SK-N-SH (cell line): ENCODE data around the gene MAGI2. TPM values are rescaled to one million over a fixed set of nuclear protein-coding genes. Genes with fewer than 3 reads are reported as not detected.

Experiments
- CTCF ChIA-PET: fragments of 300-600, 350-600 bp; formaldehyde crosslinking; extraction: SDS; loops from one replicate; lab custom pipeline; 2021; lab: Yijun Ruan, JAX
- POLR2A ChIA-PET: fragments of 350-600 bp; sonication (Branson Sonifier 250); formaldehyde crosslinking; extraction: SDS; loops from one replicate; lab custom pipeline; 2020; ENCODE audit warnings: antibody characterized with exemption, inconsistent platforms; lab: Yijun Ruan, JAX
- DNase-seq: peaks from one replicate; pipeline ENCODE4 v3.0.0; 2012
- H2AFZ ChIP-seq: fragments of 200-600 bp; sonication (generic); 2 replicates; pipeline ENCODE4 v1.8.1; 2016; ENCODE audit warnings: antibody characterized with exemption, mild to moderate bottlenecking, low read depth
- H3F3A ChIP-seq: fragments of 200-600 bp; sonication (generic); replicated peaks from 2 replicates; pipeline ENCODE3; 2016; ENCODE audit warnings: antibody characterized with exemption, mild to moderate bottlenecking; ENCODE audit not compliant: insufficient read depth
- H3K27ac ChIP-seq, 2 experiments: fragments of 200-500 bp in 1 of 2; fragments of 200-600 bp in 1 of 2; sonication (Bioruptor generic) in 1 of 2; sonication (generic), shearing (Covaris generic) in 1 of 2; 2 replicates each; pipeline versions ENCODE4 v1.5.1 to v1.6.1; 2014 to 2016; ENCODE audit warnings: low read depth in 2 of 2, inconsistent platforms in 1 of 2, low read length in 1 of 2, mild to moderate bottlenecking in 1 of 2, mixed read lengths in 1 of 2
- H3K27me3 ChIP-seq: fragments of 200-600 bp; sonication (generic), shearing (Covaris generic); 2 replicates; pipeline ENCODE4 v1.6.1; 2016; ENCODE audit warnings: mixed run types; ENCODE audit not compliant: insufficient read depth
- H3K36me3 ChIP-seq, 2 experiments: fragments of 200-500 bp in 1 of 2; fragments of 200-600 bp in 1 of 2; sonication (Bioruptor generic) in 1 of 2; sonication (generic) in 1 of 2; replicated peaks in 1 of 2; 2 replicates each; pipeline versions ENCODE3 to v1.5.1; 2014 to 2016; ENCODE audit warnings: low read length in 1 of 2, mild to moderate bottlenecking in 1 of 2; ENCODE audit not compliant: insufficient read depth in 2 of 2, control insufficient read depth in 1 of 2
- H3K4me1 ChIP-seq, 2 experiments: fragments of 200-500 bp in 1 of 2; fragments of 200-600 bp in 1 of 2; sonication (Bioruptor generic) in 1 of 2; sonication (generic), shearing (Covaris generic) in 1 of 2; 2 replicates each; pipeline versions ENCODE4 v1.5.1 to v1.6.1; 2014 to 2016; ENCODE audit warnings: low read depth in 1 of 2, low read length in 1 of 2, mixed run types in 1 of 2; ENCODE audit not compliant: insufficient read depth in 2 of 2, control insufficient read depth in 1 of 2
- H3K4me2 ChIP-seq: fragments of 200-600 bp; sonication (generic), shearing (Covaris generic); 2 replicates; pipeline ENCODE4 v1.6.1; 2017; ENCODE audit warnings: mixed run types
- H3K4me3 ChIP-seq, 2 experiments: fragments of 200-500 bp in 1 of 2; fragments of 200-600 bp in 1 of 2; sonication (Bioruptor generic) in 1 of 2; sonication (generic), shearing (Covaris generic) in 1 of 2; 2 replicates each; pipeline versions ENCODE4 v1.5.1 to v1.8.1; 2014 to 2016; ENCODE audit warnings: low read depth in 2 of 2, inconsistent platforms in 1 of 2, low read length in 1 of 2, mild to moderate bottlenecking in 1 of 2, mixed read lengths in 1 of 2, moderate library complexity in 1 of 2
- H3K79me2 ChIP-seq: fragments of 200-600 bp; sonication (generic); 2 replicates; pipeline ENCODE4 v1.8.1; 2017; ENCODE audit warnings: mild to moderate bottlenecking; ENCODE audit not compliant: insufficient read depth
- H3K9ac ChIP-seq: fragments of 200-600 bp; sonication (generic); 2 replicates; pipeline ENCODE4 v1.6.1; 2017; ENCODE audit warnings: mixed run types
- H3K9me2 ChIP-seq: fragments of 200-600 bp; sonication (generic); 2 replicates; pipeline ENCODE4 v1.6.1; 2017; ENCODE audit warnings: mixed run types
- H3K9me3 ChIP-seq: fragments of 200-600 bp; sonication (generic); 2 replicates; pipeline ENCODE4 v1.6.1; 2017; ENCODE audit warnings: mixed run types, mild to moderate bottlenecking, moderate library complexity
- H4K20me1 ChIP-seq: fragments of 200-600 bp; sonication (generic); 2 replicates; pipeline ENCODE4 v1.6.1; 2017; ENCODE audit warnings: mild to moderate bottlenecking, mixed run types; ENCODE audit not compliant: insufficient read depth
- CTCF ChIP-seq: fragments of 200-600 bp; sonication (generic); IDR thresholded peaks from 2 replicates; pipeline ENCODE4 v1.6.1; 2017; ENCODE audit warnings: antibody characterized with exemption, mild to moderate bottlenecking, moderate library complexity
- ELF1 ChIP-seq: IDR thresholded peaks from 2 replicates; pipeline ENCODE4 v1.4.0; 2012
- EZH2phosphoT487 ChIP-seq: fragments of 200-600 bp; sonication (generic); IDR thresholded peaks from 2 replicates; pipeline ENCODE4 v1.6.1; 2017; ENCODE audit warnings: low read depth, mixed run types, mild to moderate bottlenecking, antibody characterized with exemption, moderate library complexity, borderline replicate concordance
- FOXJ3 ChIP-seq: sonication (generic); formaldehyde crosslinking; IDR thresholded peaks from 2 replicates; pipeline ENCODE4 v1.5.1; 2020; ENCODE audit warnings: mild to moderate bottlenecking, missing genetic modification reagents
- GABPA ChIP-seq: IDR thresholded peaks from 2 replicates; pipeline ENCODE4 v1.4.0; 2012; ENCODE audit warnings: low read depth, mild to moderate bottlenecking
- GATA2 ChIP-seq: sonication (generic); formaldehyde crosslinking; IDR thresholded peaks from 2 replicates; pipeline ENCODE4 v1.5.0; 2020; ENCODE audit warnings: mild to moderate bottlenecking, missing genetic modification reagents
- MAX ChIP-seq: IDR thresholded peaks from 2 replicates; pipeline ENCODE4 v1.4.0; 2012; ENCODE audit warnings: low read depth
- MEF2A ChIP-seq: IDR thresholded peaks from 2 replicates; pipeline ENCODE4 v1.4.0; 2012; ENCODE audit warnings: low read depth, borderline replicate concordance
- NFIC ChIP-seq: IDR thresholded peaks from 2 replicates; pipeline ENCODE4 v1.4.0; 2012; ENCODE audit warnings: borderline replicate concordance
- PBX3 ChIP-seq: IDR thresholded peaks from 2 replicates; pipeline ENCODE4; 2012
- POLR2AphosphoS5 ChIP-seq: IDR thresholded peaks from 2 replicates; pipeline ENCODE4 v1.6.1; 2012; ENCODE audit warnings: low read depth, low read length
- REST ChIP-seq: IDR thresholded peaks from 2 replicates; pipeline ENCODE4 v1.6.1; 2012; ENCODE audit warnings: mild to moderate bottlenecking, low read depth, low read length, moderate library complexity
- RFX5 ChIP-seq: IDR thresholded peaks from 2 replicates; pipeline ENCODE4 v1.6.1; 2012; ENCODE audit warnings: mild to moderate bottlenecking, improper control_type of control experiment, low read length
- RXRA ChIP-seq: IDR thresholded peaks from 2 replicates; pipeline ENCODE4 v1.4.0; 2012; ENCODE audit warnings: low read depth, mild to moderate bottlenecking, borderline replicate concordance
- USF2 ChIP-seq: fragments of 150-350 bp; IDR thresholded peaks from 2 replicates; pipeline ENCODE4 v1.6.1; 2017; ENCODE audit warnings: antibody characterized with exemption, low read length, low read depth, borderline replicate concordance
- YY1 ChIP-seq: IDR thresholded peaks from 2 replicates; pipeline ENCODE4 v1.4.0; 2012; ENCODE audit warnings: low read depth, mild to moderate bottlenecking
- WGBS: methylation state at CpG from one replicate; pipeline ENCODE4 v1.1.6; 2017; ENCODE audit warnings: low lambda C conversion rate; 5-methylcytosine and 5-hydroxymethylcytosine counted together
- polyA plus RNA-seq, 3 experiments: library from polyadenylated mRNA; depleted of rRNA; stranded (reverse); fragments of >200 nt; gene quantifications; 2 replicates each; pipeline ENCODE4 v1.2.3, GENCODE V29; 2012

MAGI2 gene
- polyA plus RNA-seq, 1 of the 3 experiments (the other 2 are of a cell fraction): 1.1 TPM

DNA sequence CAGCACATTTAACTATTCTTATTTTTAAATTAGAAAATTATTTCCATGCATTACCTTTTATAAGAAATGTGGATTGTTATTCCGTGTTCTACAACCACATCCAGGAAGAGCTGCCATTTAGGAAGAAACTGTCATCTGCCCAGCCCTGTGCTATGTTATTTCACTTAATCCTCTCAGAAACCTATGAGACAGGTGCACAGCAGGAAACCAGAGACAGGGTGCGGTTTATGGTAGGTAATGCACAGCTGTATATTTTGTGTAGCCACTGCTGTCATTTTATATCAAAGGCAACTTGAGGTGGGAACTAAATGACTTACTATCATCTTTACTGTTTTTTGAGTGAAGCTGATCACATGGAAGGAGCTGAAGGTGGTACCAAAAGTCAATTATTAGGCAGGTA is 232.3 kb downstream of the MAGI2 start (continued):
- TF ChIP-seq CTCF (no peak), MEF2A (no peak), GATA2 (CRISPR knock-in tag) (no peak), ELF1 (no peak), PBX3 (no peak), MAX (no peak), RFX5 (no peak), FOXJ3 (CRISPR knock-in tag) (no peak)

DNA sequence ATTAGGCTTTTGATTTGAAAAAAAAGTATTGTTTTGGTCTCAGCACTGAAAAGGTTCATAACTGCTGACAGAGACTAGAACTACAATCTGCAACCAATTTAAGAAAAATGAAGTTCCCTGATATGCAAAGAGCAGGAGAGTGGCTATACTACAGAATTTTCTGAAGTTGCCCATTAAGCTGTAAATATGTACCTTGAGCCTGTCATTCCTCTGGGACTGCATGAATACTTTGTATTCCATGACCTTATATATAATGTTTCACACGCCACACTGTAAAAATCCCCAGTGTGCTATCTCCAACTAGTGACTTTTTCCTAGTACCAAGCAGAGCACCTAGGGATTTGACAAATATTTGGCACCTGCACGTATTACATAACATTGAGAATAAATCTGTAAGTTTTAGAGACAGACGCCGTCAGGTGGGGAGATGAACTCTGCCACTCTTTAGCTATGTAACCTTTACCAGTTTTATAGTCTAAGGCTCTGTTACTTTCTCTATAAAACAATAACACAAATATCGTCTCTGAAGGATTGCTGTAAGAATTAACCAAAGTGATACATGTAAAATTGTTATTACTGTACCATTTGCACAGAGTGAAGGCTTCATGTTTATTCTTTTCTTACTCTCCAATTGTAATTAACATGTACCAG is 235.4 kb downstream of the MAGI2 start:
- Histone ChIP-seq H3K9me3 (peaks cover 5% of the 10 kb centered on the region; the same call in 1 of the 2 replicates), H3K4me1 (no peaks in the 10 kb centered on the region; a peak in 1 of 4 replicates), H3K4me3 (no peak overlapping the region), H3K9ac (no peak overlapping the region), H3F3A (no peaks in the 10 kb centered on the region), H3K27me3 (no peaks in the 10 kb centered on the region), H3K79me2 (no peaks in the 10 kb centered on the region), H2AFZ (no peak overlapping the region), H3K4me2 (no peak overlapping the region), H3K36me3 (no peaks in the 10 kb centered on the region), H4K20me1 (no peaks in the 10 kb centered on the region), H3K9me2 (no peaks in the 10 kb centered on the region), H3K27ac (no peak overlapping the region)
- WGBS: 90% methylated on average over 5 of the region's 5 CpGs
- no peak for TF ChIP-seq FOXJ3 (CRISPR knock-in tag)
- TF ChIP-seq RFX5: no peak
- no peak for TF ChIP-seq POLR2AphosphoS5
- no peak for TF ChIP-seq NFIC
- no peak for TF ChIP-seq ELF1
- no peak for TF ChIP-seq GATA2 (CRISPR knock-in tag)
- TF ChIP-seq EZH2phosphoT487: no peak
- no peak for TF ChIP-seq GABPA
- ChIA-PET POLR2A (no interaction called here), CTCF (interaction anchor here (0.9 kb wide), 1 partner anchor 533 kb away, joined by 3 read pairs; no protein-coding TSS in a partner anchor)
- no peak for DNase-seq

DNA sequence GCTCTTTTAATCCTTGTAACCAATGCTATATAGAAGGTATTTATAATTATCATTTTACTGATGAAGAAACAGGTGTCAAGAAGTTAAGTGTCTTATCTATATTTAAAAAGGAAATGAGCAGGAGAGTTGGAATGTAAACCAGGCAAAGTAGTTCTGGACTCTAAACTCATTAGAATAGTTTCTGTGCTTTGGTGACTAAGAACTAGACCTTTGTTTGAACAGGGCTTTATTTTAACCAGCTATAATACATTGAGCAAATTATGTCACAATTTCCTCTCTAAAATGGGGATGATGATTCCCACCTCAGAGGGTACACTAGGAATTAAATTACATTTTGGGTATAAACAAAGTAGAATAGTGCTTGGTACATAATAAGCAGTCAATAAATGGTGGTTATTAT is 236.0 kb downstream of the MAGI2 start:
- no peak for DNase-seq
- Histone ChIP-seq H2AFZ (no peak overlapping the region), H3K4me2 (no peak overlapping the region), H3K9me3 (peaks cover 5% of the 10 kb centered on the region; the same call in 1 of the 2 replicates), H3K79me2 (no peaks in the 10 kb centered on the region), H3K9me2 (no peaks in the 10 kb centered on the region), H4K20me1 (no peaks in the 10 kb centered on the region), H3K4me3 (no peak overlapping the region), H3F3A (no peaks in the 10 kb centered on the region), H3K9ac (no peak overlapping the region), H3K4me1 (no peaks in the 10 kb centered on the region; a peak in 1 of 4 replicates), H3K27ac (no peak overlapping the region), H3K36me3 (no peaks in the 10 kb centered on the region), H3K27me3 (no peaks in the 10 kb centered on the region)
- CTCF ChIA-PET: interaction anchor here (0.9 kb wide), 1 partner anchor 533 kb away, joined by 3 read pairs; no protein-coding TSS in a partner anchor
- POLR2A ChIA-PET: no interaction called here
- no peak for TF ChIP-seq REST
- no peak for TF ChIP-seq PBX3
- no peak for TF ChIP-seq RXRA
- no peak for TF ChIP-seq YY1
- no peak for TF ChIP-seq USF2
